GM18909 (cell line): ENCODE data around the gene TXNDC2.
"Not testable (repeated sequence)": the region's sequence is repeated elsewhere in the genome, so short reads cannot be mapped to it uniquely, and the experiment has no call there.

ENCODE experiments used
- ATAC-seq: cut with Tn5 transposase; IDR thresholded peaks from one replicate; pipeline ENCODE4 v1.9.1; 2021; ENCODE audit warnings: mild to moderate bottlenecking; ENCODE audit not compliant: unreplicated experiment, poor library complexity

TXNDC2 gene

DNA sequence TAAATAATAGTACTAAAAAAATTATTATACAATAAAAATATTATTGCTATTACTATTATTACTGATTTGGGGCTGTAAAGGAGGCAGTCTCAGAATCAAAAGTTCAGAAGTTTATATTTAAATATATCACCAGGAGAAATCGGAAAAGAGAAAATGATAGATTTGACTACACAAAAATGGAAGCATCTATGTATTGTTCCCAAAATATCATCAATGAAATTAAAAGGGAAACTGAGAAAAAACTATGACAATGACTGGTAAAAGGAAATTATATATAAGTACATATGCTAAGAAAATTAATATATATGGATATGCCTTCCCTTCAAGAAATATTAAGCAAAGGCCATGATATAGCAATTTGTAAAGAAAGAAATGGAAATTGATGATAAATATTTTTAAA lies 7.7 kb upstream of the TXNDC2 start:
- no peak for ATAC-seq

GRCh38 chr18:9878783-9879242 lies 7.0 kb upstream of the TXNDC2 start:
- ATAC-seq: no peak

GRCh38 chr18:9884090-9884489 lies 1.7 kb upstream of the TXNDC2 start:
- ATAC-seq: no peak

GRCh38 chr18:9884532-9885140 lies 1.1 kb upstream of the TXNDC2 start:
- ATAC-seq: no peak

GRCh38 chr18:9886005-9886348 lies 204 bp downstream of the TXNDC2 start:
- ATAC-seq: no peak

- no peak for ATAC-seq
These were observed 2.2 kb downstream of the TXNDC2 start for GRCh38 chr18:9887992-9888391.

DNA sequence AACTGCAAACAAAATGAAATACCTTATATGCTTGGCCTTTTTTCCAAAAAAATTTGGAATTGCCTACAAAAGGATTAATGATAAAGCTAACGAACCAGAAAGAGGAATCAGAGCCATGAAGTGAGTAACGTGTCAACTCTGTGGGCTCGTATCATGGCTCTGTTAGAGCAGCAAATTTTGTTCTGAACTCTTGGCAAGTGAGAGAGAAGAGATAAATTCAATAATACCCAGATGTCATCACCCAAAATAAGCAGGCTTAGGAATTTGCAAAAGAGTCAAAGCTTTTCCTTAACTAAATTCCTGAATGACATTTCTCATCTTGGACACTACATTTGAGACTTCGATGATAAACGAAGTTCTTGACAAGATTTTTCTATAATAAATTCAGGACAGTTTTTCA lies 4.4 kb downstream of the TXNDC2 start:
- no peak for ATAC-seq

GRCh38 chr18:9890957-9891356 lies 5.2 kb downstream of the TXNDC2 start:
- no peak for ATAC-seq

- not testable (repeated sequence) for ATAC-seq
These were observed 5.7 kb downstream of the TXNDC2 start for GRCh38 chr18:9891515-9891914.

DNA sequence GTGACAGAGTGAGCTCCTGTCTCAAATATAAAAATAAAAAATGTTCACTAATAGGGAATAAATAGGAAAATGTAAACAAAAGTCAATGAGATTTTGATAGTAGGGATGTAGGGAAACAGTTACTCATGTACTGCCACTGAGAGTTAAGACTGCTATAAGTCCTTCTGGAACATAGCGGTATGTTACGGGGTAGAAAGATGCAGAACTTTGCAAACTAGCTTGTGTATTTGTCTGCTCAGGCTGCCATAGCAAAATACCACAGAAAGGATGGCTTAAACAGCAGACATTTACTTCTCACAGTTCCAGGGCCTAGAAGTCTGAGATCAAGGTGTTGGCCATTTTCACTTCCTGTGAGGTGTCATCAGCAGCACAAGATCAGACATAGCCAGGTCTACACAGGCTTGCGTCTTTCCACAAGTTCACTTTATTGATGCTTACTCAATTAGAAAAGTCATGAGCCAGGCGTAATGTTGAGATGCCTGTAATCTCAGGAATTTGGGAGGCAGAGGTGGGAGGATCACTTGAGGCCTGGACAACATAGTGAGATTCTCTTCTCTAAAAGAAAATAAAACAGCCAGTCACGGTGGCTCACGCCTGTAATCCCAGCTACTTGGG lies 8.8 kb downstream of the TXNDC2 start:
- no peak for ATAC-seq

GRCh38 chr18:9897129-9897528 lies 11.4 kb downstream of the TXNDC2 start:
- ATAC-seq: no peak

DNA sequence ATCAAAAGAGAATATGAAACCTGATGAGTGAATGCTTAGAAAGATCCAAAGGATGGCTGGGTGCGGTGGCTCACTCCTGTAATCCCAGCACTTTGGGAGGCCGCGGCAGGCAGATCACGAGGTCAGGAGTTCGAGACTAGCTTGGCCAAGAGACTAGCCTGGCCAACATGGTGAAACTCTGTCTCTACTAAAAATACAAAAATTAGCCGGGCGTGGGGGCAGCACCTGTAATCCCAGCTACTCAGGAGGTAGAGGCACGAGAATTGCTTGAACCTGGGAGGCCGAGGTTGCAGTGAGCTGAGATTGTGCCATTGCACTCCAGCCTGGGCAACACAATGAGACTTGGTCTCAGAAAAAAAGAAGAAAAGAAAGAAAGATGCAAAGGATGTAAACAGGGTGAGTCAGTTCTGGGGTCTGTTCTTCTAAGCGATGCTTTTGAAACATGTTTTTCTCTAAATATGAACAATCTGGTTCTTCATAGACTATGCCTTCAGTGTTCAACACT lies 12.1 kb downstream of the TXNDC2 start:
- ATAC-seq: not testable (repeated sequence)

DNA sequence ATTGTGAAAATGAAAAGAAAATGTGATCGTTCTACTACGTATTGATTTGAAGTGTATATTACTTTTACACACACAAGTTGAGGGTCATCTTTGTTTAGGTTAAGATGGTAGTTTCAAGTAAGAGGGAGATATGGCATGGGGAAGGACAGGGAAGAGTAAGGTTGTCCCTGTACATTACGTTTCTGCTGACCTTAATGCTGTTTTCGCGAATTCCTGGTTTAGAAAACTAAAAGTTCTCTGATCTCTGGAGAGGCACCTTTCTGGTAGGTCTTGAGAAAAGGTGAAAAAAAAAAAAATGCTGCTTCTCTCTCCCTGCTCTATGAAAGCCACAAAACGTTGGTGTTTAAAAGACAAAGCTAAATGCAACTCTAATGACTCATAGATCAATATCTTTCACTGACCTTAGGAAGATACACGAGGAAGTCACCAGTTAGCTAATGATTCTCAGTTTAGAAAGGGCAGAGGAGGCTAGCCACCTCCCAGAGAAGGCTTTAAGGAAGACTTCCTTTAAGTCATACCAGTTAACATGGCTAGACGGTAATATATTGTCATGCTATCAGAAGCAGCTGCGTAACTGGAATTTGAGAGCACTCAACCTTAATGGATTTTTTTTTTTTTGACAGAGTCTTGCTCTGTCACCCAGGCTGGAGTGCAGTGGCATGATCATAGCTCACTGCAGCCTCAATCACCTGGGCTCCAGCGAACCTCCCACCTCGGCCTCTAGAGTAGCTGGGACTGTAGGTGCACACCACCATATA lies 13.2 kb downstream of the TXNDC2 start:
- ATAC-seq: no peak

DNA sequence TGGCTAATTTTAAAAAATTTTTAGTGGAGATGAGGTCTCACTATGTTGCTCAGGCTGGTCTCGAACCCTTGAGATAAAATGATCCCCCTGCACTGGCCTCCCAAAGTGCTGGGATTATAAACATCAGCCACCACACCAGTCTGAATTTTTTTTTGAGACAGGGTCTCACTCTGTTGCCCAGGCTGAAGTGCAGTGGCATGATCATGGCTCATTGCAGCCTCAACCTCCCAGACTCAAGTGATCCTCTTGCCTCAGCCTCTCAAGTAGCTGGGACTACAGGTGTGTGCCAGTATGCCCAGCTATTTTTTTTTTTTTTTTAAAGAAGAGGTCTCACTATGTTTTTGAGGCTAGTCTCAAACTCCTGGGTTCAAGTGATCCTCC lies 13.8 kb downstream of the TXNDC2 start:
- ATAC-seq: not testable (repeated sequence)

DNA sequence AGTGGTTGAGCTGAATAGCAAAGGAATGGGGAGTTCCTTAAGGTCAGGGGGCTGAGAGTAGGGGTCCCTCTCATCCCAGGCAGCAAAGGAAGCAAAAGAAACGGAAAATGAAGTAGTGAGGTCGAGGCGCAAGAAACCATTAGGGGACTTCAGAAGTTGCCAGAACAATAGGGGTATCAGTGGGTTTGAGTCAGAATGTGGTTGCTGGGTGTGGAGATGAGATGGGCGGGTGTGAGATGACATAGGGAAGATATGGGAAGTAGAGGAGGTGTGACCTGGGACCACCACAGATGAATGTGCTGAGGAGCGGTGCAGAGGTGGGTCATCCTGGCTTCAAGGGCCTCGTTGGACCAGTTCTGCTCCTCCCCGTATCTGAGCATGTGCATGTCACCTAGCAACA lies 14.9 kb downstream of the TXNDC2 start:
- ATAC-seq: no peak

DNA sequence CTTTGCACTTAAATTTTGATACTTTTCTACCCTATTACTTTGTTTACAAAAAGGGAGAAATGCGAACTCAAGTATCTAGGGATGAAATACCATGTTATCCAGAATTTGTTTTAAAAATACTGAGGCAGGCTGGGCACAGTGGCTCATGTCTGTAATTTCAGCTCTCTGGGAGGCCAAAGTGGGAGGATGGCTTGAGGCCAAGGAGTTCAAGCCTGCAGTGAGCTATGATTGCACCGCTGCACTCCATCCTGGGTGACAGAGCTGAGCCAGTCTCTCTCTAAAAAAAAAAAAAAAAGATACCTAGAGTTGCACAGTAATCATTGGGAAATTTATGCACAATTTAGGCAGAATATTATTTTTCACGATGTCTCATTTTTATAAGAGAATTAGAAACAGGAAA lies 15.6 kb downstream of the TXNDC2 start:
- no peak for ATAC-seq

GRCh38 chr18:9902264-9902663 lies 16.5 kb downstream of the TXNDC2 start:
- not testable (repeated sequence) for ATAC-seq

DNA sequence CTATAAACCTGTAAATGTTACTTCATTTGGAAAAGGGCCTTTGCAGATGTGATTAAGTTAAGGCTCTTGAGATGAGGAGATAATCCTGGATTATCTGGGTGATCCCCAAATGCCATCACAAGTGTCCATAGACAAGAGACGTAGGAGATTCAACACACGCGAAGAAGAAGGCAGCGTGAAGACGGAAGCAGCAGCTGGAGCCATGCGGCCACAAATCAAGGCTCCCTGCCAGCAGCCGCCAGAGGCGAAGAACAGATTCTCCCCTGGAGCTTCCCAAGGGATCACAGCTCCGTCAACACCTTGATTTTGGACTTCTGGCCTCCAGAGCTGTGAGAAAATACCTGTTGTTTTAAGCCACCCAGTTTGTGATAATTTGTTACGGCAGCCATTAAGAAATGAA lies 17.1 kb downstream of the TXNDC2 start:
- ATAC-seq: no peak

- no peak for ATAC-seq
These were observed 19.7 kb downstream of the TXNDC2 start for GRCh38 chr18:9905401-9905922.

DNA sequence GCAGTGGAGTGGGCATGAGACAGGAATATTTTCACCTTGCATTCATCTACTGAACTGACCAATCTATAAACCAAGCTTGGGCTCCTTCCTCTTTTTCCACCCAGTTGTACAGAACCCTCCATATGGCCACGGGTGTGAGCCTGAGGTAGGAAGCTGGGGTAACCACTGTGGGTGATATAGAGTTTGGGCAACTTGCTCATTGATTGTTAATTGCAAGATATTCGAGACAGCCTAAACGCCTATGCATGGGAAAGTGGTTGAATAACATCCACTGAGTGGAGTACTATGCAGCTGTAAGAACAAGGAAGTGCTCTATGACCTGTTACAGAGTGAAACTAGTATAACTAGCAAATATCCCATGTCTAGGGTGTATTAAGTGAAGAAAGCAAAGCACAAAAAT lies 20.7 kb downstream of the TXNDC2 start:
- no peak for ATAC-seq

GRCh38 chr18:9907867-9908266 lies 22.1 kb downstream of the TXNDC2 start:
- no peak for ATAC-seq
